MM.1S (cell line): ENCODE data around the gene RIPOR2.

Experiments used
- CTCF ChIP-seq: fragments of 300-600 bp; sonication (generic); IDR thresholded peaks from 2 replicates; pipeline ENCODE4 v1.5.1; 2016; ENCODE audit warnings: antibody characterized with exemption, low read length, mixed read lengths
- EZH2 ChIP-seq: fragments of 300-600 bp; sonication (generic); optimal IDR thresholded peaks from 2 replicates; pipeline ENCODE3; 2017; ENCODE audit warnings: low read depth, mild to moderate bottlenecking, antibody characterized with exemption, low read length, mixed read lengths
- EZH2phosphoT487 ChIP-seq: fragments of 300-600 bp; sonication (generic); IDR thresholded peaks from 2 replicates; pipeline ENCODE4 v1.6.1; 2018; ENCODE audit warnings: antibody characterized with exemption, low read length

GRCh38 chr6:24933868-24934401 is 1.8 kb downstream of the RIPOR2 start:
- TF ChIP-seq EZH2phosphoT487 (no peak), CTCF (peak; percentile 70), EZH2 (no peak)
